GM19455 (cell line): ENCODE measurements around the gene SAMD11.
"Not testable (repeated sequence)": the region's sequence is repeated elsewhere in the genome, so short reads cannot be mapped to it uniquely, and the experiment has no call there.

ENCODE experiments used
- ATAC-seq: cut with Tn5 transposase; IDR thresholded peaks from one replicate; pipeline ENCODE4 v1.9.1; 2021; ENCODE audit not compliant: unreplicated experiment

The SAMD11 gene

DNA sequence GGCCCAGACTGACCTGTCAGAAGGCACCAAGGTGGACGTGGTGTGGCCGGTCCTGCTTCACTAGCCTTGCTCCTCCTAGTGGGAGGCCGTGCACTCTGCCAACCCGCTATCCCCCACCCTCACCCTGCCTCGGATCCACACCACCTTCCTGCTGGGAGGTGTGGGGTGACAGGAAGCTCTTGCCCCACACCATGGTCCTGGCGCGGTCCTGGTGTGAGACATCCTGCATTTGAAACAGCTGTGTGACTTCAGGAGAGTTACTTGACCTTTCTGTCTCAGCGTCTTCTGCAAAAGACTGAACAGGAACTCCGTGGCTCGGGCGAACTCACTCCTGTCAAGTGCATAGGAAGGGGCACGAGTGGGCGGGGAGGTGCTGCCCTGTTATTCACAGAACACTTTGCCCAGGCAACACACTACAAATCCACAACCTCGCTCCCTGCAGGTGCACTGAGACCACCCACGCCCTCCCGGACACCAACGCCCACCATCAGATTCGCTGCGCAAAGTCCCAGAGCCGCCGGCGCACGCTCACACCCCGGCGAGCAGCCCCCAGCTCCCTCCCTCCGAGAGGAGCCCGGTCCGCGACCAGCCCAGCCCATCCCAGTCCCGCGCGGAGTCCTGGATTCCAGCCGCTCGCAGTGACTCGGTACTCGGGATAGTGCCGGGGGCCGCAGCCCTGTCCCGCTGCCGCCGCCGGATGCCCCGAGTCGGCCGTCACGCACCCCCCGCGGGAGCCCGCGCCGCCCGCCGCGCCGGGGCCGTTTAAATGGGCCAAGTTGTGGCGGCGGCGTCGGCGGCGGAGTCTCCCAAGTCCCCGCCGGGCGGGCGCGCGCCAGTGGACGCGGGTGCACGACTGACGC lies at the start of gene SAMD11:
Gene SAMD11 (plus strand): TSS at position 793 of the 860 bp plus-strand sequence. CDS start 509 bp downstream, outside the sequence.
- ATAC-seq, result no peak

- ATAC-seq, result not testable (repeated sequence)
These were observed 47.1 kb upstream of the SAMD11 start for GRCh38 chr1:876428-877208.

DNA sequence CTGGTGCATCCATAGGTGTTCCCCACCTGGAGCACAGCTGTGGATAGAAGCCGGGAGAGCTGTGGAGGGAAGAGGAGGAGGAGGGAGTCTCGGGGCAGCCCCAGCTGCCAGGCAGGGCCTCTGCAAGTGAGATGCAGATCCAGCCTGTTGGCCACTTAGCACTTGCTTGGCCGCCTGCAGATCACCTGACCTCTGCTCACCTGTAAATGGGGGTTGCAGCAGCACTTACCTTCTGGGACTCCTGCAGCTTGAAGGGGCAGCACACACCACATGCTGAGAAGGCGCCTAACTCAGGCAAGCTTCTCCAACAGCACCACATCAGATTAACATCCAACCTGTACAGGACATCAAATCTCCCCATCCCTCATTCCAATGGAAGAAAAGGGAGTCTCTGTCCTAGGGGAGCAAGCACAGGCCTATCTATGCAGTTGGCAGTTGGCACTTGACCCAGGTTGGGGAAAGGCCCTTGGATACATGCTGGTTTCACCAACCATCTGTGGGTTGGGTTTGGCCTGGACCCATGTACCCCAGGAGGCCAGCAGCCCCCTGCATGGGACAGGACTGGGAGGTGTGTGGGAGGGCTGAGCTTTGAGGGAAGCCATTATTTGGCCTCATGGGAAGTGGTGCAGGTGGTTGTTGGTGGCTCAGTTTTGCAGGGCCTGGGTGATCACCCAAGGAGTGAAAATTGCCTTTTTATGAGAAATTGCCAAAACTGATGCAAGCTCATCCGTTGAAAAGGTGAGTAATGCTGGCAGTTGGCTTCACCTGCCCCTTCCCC lies 46.3 kb upstream of the SAMD11 start:
- ATAC-seq, result not testable (repeated sequence)

- not testable (repeated sequence) for ATAC-seq
These were observed 43.2 kb upstream of the SAMD11 start for GRCh38 chr1:880511-880910.

- ATAC-seq, result not testable (repeated sequence)
These were observed 42.8 kb upstream of the SAMD11 start for GRCh38 chr1:880915-881314.

DNA sequence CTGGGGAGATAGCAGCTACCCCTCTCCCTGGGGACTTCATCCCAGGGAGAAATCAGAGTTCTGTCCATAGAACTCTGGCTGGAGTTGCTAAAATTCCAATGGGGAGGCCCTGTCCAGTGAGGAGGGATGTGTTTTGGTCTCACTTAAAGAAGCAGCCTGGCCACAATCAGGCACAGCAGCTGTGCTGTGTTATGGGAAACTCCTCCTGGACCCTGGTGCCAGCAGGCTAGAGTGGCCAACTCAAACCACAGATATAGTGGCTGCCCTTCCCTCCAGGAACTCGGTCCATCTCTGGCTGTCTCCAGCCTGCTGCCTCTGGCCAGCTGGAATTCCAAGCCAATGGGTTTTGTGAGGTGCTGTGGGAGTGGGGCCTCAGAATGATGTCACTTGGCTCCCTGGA lies 37.4 kb upstream of the SAMD11 start:
- no peak for ATAC-seq

DNA sequence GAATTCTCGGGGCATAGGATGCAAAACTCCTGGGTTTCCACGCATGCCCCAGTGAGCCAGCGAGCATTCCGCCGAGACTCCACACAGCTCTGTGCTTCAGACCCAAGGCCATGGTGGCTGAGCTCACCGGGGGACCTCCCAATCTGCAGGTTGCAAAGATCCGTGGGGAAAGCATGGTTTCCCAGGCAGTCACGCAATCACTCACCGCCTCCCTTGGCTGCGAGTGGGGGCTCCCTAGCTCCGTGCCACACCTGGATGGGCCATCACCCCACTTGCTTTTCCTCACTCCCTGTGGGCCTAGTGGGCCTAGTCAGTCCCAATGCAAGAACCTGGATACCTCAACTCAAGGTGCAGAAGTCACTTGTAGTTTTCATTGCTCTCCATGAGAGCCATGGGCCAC lies 37.0 kb upstream of the SAMD11 start:
- ATAC-seq, result no peak

DNA sequence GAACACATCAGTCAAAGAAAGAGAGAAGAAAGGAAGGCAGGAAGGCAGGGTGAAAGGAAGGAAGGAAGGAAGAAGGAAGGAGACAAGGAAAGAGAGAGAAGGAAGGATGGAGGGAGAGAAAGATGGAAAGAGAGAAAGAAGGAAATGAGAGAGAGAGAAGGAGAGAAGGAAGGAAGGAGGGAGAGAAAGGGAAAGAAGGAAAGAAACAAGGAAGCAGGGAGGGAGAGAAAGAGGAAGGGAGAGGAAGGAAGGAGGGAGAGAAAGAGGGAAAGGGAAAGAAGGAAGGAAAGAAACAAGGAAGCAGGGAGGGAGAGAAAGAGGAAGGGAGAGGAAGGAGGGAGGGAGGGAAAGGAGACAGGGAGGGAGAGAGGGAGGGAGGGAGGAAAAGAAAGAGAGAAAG lies 35.4 kb upstream of the SAMD11 start:
- ATAC-seq, result no peak

- not testable (repeated sequence) for ATAC-seq
These were observed 33.9 kb upstream of the SAMD11 start for GRCh38 chr1:889774-890173.

DNA sequence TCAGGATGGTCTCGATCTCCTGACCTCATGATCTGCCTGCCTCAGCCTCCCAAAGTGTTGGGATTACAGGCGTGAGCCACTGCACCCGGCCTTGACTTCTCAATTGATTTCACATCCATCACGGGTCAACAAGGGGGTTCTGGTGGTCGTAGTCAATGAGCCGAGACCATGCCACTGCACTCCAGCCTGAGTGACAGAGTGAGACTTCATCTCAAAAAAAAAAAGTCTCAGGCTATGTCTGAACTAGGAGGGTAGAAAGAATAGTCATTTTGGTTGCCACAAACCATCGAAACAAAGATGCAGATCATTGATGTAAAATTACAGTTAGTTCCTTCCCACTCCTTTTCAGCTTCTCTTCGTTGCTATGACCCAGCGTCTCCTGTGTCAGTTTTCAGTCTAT lies 33.5 kb upstream of the SAMD11 start:
- not testable (repeated sequence) for ATAC-seq

GRCh38 chr1:890661-891060 lies 33.1 kb upstream of the SAMD11 start:
- ATAC-seq, result no peak

DNA sequence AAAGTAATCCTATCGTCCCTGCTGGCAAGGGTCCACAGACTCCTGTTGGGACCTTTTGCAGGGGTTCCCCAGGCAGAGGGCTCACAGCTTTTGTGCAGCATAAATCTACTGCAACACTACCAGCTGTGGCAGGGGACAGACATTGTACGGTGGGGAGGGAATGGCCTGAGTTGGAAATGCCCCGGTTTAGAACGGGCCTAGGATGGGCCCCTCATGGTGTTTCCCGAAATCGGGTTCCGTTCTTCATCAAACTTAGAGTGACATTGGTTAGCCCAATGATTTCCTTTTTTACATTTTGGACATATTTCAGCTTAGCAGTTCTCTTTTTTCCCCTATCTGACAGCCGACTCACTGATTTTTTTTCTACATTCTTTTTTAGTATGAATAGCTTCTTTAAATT lies 26.5 kb upstream of the SAMD11 start:
- no peak for ATAC-seq

DNA sequence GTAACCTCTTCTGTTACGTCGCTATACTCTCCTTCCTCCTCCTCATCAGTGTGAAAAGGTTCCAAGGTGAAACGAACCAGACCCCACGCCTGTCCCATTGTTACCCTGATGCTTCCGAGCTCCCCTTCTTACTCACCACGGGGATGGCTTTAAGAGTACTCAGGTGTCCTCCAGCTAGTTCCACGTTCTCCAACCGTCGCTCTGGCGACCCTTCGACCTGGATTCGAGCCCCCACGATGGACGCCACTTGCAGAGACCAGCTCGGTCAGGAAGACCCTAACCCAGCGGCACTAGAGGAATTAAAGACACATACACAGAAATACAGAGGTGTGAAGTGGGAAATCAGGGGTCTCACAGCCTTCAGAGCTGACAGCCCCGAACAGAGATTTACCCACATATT lies 25.8 kb upstream of the SAMD11 start:
- not testable (repeated sequence) for ATAC-seq

DNA sequence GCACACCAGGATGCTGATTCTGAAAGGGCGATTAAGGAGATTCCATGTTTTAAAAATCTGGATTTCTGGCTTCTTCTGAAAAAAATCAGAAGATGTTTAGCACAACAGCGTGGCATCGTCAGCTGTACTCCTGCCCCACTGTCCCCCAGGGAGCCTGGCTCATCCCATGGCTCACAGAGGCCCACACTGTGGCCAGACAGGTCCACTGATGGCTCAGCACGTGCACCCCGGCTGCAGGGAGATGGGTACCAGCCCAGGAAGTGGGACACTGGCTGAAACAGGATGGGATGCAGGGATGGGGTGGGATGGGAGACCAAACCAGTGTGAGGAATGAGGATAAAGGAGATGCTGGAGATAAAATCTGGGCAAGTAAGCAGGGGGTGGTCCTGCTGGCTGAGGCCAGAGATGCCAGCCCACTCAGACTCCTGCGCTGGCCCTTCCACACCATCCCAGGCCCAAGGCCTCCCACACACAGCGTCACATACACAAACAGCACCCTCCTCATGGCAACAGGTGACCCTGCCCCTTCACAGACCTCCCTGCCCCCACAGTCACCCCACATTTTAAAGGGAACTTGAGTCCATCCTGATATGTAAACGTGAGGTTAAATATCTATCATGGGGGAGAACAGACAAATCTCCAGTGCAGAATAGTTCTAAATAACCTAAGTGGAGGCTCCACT lies 23.9 kb upstream of the SAMD11 start:
- no peak for ATAC-seq

GRCh38 chr1:901108-901859 lies 22.4 kb upstream of the SAMD11 start:
- ATAC-seq, result no peak

GRCh38 chr1:902802-903201 lies 20.9 kb upstream of the SAMD11 start:
- no peak for ATAC-seq

DNA sequence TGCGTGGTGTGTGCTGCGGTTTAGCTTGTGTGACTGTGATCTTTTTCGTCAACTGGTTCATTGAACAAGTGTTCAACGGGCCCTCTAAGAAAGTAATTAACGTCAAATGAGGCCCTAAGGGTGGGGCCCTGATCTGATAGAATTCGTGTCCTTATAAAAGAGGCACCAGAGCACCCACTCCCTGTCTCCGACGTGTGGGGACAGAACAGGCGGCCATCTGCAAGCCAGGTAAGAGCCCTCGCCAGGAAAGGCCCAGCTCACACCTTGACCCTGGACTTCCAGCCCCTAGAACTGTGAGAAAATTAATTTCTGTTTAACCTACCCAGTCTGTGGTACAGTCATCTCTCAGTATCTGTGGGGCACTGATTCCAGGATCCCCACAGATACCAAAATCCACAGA lies 20.4 kb upstream of the SAMD11 start:
- no peak for ATAC-seq

DNA sequence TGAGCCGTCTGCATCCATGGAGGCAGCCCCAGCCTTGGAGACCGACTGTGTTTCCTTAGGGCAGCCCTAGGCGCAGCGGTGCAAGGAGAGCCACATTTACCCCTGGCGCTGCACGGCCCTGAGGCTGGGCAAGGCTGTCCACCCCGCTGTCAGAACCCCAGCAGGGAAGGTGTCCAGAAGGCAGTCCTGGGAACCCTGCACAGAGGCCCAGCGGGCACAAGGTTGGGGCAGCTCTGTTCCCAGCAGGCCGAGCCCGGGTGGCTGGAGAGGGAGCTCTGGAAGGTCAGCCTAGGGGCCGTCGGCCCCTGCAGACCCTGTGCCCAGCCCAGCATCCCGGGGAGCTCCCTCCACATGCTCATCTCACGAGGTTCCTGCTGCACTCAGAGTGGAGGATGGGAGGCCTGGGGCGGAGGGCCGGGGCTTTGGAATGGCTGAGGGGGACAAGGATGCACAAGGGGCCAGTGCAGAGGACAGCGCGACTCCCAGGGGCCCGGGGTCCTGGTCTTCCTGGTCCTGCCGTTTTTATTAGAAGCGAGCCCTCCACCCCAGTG lies 19.9 kb upstream of the SAMD11 start:
- no peak for ATAC-seq

GRCh38 chr1:904310-904950 lies 19.3 kb upstream of the SAMD11 start:
- no peak for ATAC-seq
